HG02678 (cell line): ENCODE results near the gene CNPY3.
"Not testable (repeated sequence)": the region's sequence is repeated elsewhere in the genome, so short reads cannot be mapped to it uniquely, and the experiment has no call there.

Source experiments
- ATAC-seq: cut with Tn5 transposase; IDR thresholded peaks from one replicate; pipeline ENCODE4 v1.9.1; 2021; ENCODE audit warnings: mild to moderate bottlenecking, moderate library complexity; ENCODE audit not compliant: unreplicated experiment

CNPY3 gene

GRCh38 chr6:42914546-42914945 is 14.7 kb upstream of the CNPY3 start:
- no peak for ATAC-seq

- ATAC-seq: peak; percentile 80
Observed at GRCh38 chr6:42915732-42916131, 13.5 kb upstream of the CNPY3 start, which contains the start of gene PTCRA. Gene PTCRA, plus strand, starts transcription at chr6:42916053. Its CDS starts 17 bp downstream, at chr6:42916070.

GRCh38 chr6:42916288-42916687 is 13.0 kb upstream of the CNPY3 start:
- no peak for ATAC-seq

- ATAC-seq: no peak
Observed at GRCh38 chr6:42921801-42922200, 7.5 kb upstream of the CNPY3 start.

- no peak for ATAC-seq
Observed at GRCh38 chr6:42923666-42924065, 5.6 kb upstream of the CNPY3 start.

GRCh38 chr6:42925248-42925857 is 3.9 kb upstream of the CNPY3 start:
- no peak for ATAC-seq

GRCh38 chr6:42929821-42930360 is 611 bp downstream of the CNPY3 start:
- ATAC-seq: peak; percentile 55

- ATAC-seq: no peak
Observed at GRCh38 chr6:42932412-42932811, 3.1 kb downstream of the CNPY3 start.

GRCh38 chr6:42933205-42933604 is 3.9 kb downstream of the CNPY3 start:
- ATAC-seq: no peak

- ATAC-seq: no peak
Observed at GRCh38 chr6:42935322-42935721, 6.0 kb downstream of the CNPY3 start.

GRCh38 chr6:42936398-42936797 is 7.1 kb downstream of the CNPY3 start:
- no peak for ATAC-seq

- no peak for ATAC-seq
Observed at GRCh38 chr6:42937548-42938427, 8.5 kb downstream of the CNPY3 start.

- no peak for ATAC-seq
Observed at GRCh38 chr6:42938428-42938796, 9.1 kb downstream of the CNPY3 start.

- ATAC-seq: no peak
Observed at GRCh38 chr6:42938987-42939809, 9.9 kb downstream of the CNPY3 start.

GRCh38 chr6:42939810-42940167 is 10.5 kb downstream of the CNPY3 start:
- ATAC-seq: no peak

GRCh38 chr6:42940493-42941045 is 11.3 kb downstream of the CNPY3 start:
- no peak for ATAC-seq

- ATAC-seq: not testable (repeated sequence)
Observed at GRCh38 chr6:42941356-42941755, 12.1 kb downstream of the CNPY3 start.

GRCh38 chr6:42942444-42942843 is 13.2 kb downstream of the CNPY3 start:
- ATAC-seq: no peak

GRCh38 chr6:42947950-42948349 is 18.7 kb downstream of the CNPY3 start:
- ATAC-seq: no peak

GRCh38 chr6:42952389-42952788 is 23.1 kb downstream of the CNPY3 start:
- ATAC-seq: no peak

GRCh38 chr6:42954405-42954804 is 25.1 kb downstream of the CNPY3 start:
- not testable (repeated sequence) for ATAC-seq
